ENCODE data around the gene SEL1L.

- TF ChIP-seq, protein P1, sequence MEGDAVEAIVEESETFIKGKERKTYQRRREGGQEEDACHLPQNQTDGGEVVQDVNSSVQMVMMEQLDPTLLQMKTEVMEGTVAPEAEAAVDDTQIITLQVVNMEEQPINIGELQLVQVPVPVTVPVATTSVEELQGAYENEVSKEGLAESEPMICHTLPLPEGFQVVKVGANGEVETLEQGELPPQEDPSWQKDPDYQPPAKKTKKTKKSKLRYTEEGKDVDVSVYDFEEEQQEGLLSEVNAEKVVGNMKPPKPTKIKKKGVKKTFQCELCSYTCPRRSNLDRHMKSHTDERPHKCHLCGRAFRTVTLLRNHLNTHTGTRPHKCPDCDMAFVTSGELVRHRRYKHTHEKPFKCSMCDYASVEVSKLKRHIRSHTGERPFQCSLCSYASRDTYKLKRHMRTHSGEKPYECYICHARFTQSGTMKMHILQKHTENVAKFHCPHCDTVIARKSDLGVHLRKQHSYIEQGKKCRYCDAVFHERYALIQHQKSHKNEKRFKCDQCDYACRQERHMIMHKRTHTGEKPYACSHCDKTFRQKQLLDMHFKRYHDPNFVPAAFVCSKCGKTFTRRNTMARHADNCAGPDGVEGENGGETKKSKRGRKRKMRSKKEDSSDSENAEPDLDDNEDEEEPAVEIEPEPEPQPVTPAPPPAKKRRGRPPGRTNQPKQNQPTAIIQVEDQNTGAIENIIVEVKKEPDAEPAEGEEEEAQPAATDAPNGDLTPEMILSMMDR (IDR thresholded peaks at IDR 0.05): no peak
- TF ChIP-seq JUN (IDR thresholded peaks at IDR 0.05) (no peak), RCOR1 (IDR thresholded peaks at IDR 0.05; ENCODE audit: low read depth, low read length) (no peak), EP300 (IDR thresholded peaks at IDR 0.05) (no peak), POLR2A (IDR thresholded peaks at IDR 0.05; ENCODE audit: low read length) (no peak), MAZ (IDR thresholded peaks at IDR 0.05; ENCODE audit: borderline replicate concordance, low read depth, low read length) (no peak), JUNB (IDR thresholded peaks at IDR 0.05) (no peak), BCL3 (IDR thresholded peaks at IDR 0.05) (no peak)
- TF ChIP-seq, protein P2, sequence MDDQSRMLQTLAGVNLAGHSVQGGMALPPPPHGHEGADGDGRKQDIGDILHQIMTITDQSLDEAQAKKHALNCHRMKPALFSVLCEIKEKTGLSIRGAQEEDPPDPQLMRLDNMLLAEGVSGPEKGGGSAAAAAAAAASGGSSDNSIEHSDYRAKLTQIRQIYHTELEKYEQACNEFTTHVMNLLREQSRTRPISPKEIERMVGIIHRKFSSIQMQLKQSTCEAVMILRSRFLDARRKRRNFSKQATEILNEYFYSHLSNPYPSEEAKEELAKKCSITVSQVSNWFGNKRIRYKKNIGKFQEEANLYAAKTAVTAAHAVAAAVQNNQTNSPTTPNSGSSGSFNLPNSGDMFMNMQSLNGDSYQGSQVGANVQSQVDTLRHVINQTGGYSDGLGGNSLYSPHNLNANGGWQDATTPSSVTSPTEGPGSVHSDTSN (IDR thresholded peaks at IDR 0.05): no peak
- TF ChIP-seq, protein P3, sequence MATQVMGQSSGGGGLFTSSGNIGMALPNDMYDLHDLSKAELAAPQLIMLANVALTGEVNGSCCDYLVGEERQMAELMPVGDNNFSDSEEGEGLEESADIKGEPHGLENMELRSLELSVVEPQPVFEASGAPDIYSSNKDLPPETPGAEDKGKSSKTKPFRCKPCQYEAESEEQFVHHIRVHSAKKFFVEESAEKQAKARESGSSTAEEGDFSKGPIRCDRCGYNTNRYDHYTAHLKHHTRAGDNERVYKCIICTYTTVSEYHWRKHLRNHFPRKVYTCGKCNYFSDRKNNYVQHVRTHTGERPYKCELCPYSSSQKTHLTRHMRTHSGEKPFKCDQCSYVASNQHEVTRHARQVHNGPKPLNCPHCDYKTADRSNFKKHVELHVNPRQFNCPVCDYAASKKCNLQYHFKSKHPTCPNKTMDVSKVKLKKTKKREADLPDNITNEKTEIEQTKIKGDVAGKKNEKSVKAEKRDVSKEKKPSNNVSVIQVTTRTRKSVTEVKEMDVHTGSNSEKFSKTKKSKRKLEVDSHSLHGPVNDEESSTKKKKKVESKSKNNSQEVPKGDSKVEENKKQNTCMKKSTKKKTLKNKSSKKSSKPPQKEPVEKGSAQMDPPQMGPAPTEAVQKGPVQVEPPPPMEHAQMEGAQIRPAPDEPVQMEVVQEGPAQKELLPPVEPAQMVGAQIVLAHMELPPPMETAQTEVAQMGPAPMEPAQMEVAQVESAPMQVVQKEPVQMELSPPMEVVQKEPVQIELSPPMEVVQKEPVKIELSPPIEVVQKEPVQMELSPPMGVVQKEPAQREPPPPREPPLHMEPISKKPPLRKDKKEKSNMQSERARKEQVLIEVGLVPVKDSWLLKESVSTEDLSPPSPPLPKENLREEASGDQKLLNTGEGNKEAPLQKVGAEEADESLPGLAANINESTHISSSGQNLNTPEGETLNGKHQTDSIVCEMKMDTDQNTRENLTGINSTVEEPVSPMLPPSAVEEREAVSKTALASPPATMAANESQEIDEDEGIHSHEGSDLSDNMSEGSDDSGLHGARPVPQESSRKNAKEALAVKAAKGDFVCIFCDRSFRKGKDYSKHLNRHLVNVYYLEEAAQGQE (IDR thresholded peaks at IDR 0.05): no peak
Observed at GRCh38 chr14:81435048-81435390, 98.6 kb downstream of the SEL1L start.
